ENCODE results near the gene NTRK2.

DNA sequence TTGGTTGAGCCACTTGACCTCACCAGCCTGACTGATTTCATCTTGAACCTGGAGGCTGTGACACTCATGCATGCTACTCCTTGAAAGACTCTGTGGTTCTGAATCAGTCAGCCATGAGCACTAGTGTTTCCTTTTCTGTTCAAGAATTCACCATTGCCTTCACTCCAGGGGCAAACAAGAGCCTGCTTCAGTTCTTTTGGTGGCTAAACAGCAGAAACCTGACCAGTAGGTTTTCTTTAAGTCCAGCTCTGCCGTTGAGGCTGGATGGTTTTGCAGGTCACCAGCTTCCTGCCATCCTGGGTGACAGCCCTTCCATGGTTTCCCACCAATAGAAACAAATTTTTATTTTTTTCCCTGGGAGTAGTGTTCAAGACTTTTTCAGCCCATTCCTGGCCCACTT, 10.0 kb downstream of the NTRK2 start:
- TF ChIP-seq, protein P1, sequence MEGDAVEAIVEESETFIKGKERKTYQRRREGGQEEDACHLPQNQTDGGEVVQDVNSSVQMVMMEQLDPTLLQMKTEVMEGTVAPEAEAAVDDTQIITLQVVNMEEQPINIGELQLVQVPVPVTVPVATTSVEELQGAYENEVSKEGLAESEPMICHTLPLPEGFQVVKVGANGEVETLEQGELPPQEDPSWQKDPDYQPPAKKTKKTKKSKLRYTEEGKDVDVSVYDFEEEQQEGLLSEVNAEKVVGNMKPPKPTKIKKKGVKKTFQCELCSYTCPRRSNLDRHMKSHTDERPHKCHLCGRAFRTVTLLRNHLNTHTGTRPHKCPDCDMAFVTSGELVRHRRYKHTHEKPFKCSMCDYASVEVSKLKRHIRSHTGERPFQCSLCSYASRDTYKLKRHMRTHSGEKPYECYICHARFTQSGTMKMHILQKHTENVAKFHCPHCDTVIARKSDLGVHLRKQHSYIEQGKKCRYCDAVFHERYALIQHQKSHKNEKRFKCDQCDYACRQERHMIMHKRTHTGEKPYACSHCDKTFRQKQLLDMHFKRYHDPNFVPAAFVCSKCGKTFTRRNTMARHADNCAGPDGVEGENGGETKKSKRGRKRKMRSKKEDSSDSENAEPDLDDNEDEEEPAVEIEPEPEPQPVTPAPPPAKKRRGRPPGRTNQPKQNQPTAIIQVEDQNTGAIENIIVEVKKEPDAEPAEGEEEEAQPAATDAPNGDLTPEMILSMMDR (tag by site-specific recombination; IDR thresholded peaks at IDR 0.05) = no peak
- TF ChIP-seq ZNF174 (tag by site-specific recombination; IDR thresholded peaks at IDR 0.05) (no peak), ZNF549 (tag by site-specific recombination; IDR thresholded peaks at IDR 0.05) (no peak)

Data from HEK293 (cell line).